ENCODE data around the gene ZSCAN5B.

- no peak for TF ChIP-seq POLR2A (IDR thresholded peaks at IDR 0.05; ENCODE audit: low read length)
- TF ChIP-seq CTCF (IDR thresholded peaks at IDR 0.05) = peak; percentile 23; the same call in 2 of the 3 replicates
- no peak for TF ChIP-seq GATA3 (IDR thresholded peaks at IDR 0.05; ENCODE audit: borderline replicate concordance)
- TF ChIP-seq, protein P1, sequence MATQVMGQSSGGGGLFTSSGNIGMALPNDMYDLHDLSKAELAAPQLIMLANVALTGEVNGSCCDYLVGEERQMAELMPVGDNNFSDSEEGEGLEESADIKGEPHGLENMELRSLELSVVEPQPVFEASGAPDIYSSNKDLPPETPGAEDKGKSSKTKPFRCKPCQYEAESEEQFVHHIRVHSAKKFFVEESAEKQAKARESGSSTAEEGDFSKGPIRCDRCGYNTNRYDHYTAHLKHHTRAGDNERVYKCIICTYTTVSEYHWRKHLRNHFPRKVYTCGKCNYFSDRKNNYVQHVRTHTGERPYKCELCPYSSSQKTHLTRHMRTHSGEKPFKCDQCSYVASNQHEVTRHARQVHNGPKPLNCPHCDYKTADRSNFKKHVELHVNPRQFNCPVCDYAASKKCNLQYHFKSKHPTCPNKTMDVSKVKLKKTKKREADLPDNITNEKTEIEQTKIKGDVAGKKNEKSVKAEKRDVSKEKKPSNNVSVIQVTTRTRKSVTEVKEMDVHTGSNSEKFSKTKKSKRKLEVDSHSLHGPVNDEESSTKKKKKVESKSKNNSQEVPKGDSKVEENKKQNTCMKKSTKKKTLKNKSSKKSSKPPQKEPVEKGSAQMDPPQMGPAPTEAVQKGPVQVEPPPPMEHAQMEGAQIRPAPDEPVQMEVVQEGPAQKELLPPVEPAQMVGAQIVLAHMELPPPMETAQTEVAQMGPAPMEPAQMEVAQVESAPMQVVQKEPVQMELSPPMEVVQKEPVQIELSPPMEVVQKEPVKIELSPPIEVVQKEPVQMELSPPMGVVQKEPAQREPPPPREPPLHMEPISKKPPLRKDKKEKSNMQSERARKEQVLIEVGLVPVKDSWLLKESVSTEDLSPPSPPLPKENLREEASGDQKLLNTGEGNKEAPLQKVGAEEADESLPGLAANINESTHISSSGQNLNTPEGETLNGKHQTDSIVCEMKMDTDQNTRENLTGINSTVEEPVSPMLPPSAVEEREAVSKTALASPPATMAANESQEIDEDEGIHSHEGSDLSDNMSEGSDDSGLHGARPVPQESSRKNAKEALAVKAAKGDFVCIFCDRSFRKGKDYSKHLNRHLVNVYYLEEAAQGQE (IDR thresholded peaks at IDR 0.05) = no peak
- no peak for TF ChIP-seq EP300 (IDR thresholded peaks at IDR 0.05)
- TF ChIP-seq RAD21 (conservative IDR thresholded peaks at IDR 0.05 in 1 of 2, IDR thresholded peaks at IDR 0.05 in 1 of 2) = peak in 1 of 2 experiments; percentile 45; a peak in 2 of 5 replicates
- no peak for TF ChIP-seq CHD4 (IDR thresholded peaks at IDR 0.05; ENCODE audit: borderline replicate concordance)
- no peak for TF ChIP-seq SREBF2 (IDR thresholded peaks at IDR 0.05)
Observed at GRCh38 chr19:56155124-56155687, 42.4 kb downstream of the ZSCAN5B start.
